HG03139 (cell line): ENCODE measurements around the gene S100A2.
"Not testable (repeated sequence)": the region's sequence is repeated elsewhere in the genome, so short reads cannot be mapped to it uniquely, and the experiment has no call there.

Experiments used
- ATAC-seq: cut with Tn5 transposase; IDR thresholded peaks from one replicate; pipeline ENCODE4 v1.9.1; 2021; ENCODE audit not compliant: unreplicated experiment

Gene S100A2

DNA sequence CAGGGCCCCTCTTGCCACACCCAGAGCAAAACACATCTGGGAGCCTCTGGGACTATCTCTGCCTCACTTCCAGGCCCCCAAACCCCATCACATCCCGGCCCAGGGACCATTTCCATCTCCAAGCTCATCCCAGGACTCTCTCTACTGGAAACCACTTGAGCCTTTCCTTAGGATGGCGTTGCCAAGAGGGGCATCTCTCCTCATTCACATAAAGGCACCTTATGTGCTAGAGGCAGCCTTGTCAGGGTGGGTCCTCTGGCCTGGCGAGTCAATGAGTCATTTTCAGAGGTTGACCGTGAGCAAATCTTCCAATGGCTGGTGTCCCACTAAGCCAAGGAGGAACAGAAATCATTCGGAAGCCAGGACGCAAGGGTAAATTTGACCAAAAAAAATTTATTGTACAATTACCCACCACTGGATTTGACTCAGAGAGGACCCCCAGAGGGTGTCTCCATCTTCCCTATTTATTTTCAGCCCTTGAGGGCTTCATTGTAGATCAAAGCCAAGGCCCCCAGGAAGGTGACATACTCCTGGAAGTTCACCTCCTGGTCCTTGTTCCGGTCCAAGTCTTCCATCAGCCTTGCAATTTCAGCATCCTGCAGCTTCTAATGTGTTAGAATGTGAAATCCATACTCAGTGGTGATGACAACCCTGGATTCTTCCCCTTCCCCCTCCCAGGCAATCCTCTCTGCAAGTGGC is 31.3 kb downstream of the S100A2 start:
- no peak for ATAC-seq

DNA sequence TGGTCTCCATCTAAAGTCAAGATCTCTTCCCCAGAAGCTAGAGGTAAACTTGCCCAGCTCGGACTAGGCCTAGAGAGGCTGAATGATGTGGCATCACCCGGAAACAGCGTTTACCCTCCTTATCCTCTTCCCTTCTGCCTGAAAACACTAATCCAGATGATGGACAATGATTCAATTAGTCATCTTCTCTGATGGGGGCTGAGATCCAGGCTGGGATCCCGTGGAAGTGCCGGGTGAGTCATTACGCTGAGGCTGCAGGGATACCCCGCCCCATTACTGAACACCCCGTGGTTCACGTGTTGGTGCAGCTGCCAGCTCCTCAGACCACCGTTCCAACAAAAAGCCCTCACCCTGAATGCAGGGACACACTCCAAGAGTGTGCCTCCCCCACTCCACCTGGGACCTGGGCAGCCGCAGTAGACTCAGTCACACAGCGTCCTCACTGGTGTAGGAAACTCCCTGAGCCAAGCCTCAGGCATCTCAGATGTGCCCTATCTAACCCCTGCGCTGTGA is 31.9 kb downstream of the S100A2 start:
- no peak for ATAC-seq

DNA sequence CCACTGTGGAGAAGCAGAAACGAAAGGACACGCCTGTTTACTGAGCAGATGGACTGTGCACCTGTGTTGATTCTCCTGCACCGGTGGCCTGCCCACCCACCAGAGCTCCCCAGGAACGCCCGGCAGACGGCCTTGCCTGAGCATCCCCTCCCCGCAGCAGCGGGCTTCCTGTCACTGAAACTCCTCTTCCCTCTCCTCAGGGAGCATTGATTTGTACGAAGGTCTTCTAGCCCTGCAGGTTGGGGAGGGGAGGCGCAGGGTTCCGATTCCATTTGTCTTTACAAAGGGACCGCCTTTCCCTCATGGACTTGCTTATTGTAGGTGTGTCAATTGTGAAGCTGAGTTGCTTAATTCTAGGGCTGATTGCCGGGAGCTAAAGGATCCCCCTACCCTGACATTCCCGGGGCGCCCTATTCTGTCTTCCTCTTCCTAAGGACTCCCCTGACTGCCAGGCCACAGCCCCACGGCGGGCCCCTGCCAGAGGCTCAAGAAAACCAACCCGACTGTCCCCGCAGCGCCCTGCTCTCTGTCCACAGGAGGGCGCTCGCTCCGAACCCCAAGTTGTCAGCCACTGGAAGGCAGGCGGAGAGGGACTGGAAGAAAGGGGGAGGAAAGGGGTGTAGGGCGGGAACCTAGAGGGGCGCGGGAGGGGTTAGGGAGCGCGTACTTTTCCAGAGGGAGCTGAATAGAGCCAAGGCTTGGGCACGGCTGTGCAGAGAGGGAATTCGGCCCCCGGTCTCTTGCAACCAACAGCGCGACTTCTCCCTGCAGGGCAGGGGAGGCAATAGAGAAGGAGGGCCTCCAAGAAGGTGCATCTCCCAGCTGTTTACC is 32.7 kb downstream of the S100A2 start:
- ATAC-seq = no peak

DNA sequence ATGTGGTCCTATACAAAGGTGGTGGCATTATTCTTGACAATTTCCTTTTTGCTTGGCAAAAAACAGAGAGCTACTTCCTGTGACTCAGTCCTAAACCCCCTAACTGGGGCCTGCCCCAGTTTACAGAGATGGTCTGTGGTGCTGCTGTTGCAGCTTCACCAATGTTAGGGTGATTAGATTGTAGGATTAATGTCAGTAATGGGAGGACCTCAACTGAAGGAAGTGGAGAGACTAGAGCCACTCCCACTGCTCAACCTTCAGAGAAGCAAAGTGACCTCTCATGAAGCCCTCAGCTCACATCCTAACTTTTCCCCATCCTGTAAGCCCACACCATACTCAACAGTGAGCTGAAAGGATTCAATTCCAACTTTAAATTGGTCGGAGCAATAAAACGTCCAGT is 33.5 kb downstream of the S100A2 start:
- no peak for ATAC-seq

DNA sequence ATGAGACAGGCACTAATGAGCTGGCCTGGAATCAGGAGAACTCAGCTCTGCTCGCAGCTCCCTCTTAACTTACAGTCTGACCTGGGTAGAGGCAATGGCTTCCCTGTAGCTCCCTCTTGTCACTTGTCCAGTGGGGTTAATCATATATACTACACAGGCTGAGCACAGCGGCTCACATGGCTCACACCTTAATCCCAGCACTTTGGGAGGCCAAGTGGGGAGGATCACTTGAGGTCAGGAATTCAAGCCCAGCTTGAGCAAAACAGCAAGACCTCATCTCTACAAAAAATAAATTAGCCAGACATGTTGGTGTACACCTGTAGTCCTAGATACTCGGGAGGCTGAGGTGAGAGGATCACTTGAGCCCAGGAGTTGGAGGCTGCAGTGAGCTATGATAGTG is 34.0 kb downstream of the S100A2 start:
- ATAC-seq = no peak

DNA sequence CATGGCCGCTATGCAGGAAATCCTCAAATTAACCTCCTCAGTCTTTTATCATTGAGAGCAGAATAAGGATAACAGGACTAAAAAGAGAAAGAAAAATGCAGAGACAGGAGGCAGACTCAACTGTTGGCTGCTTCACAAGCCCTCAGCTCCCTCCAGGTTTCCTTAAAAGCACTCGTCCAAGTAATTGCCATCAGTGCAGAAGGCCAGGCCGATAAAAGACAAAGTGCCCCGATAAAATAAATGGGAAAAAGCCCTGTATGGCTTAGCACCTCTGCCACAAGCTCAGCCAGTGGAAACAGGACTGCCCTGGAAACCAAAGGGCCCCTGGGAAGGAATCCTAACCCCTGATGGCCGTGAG is 38.0 kb downstream of the S100A2 start:
- no peak for ATAC-seq

DNA sequence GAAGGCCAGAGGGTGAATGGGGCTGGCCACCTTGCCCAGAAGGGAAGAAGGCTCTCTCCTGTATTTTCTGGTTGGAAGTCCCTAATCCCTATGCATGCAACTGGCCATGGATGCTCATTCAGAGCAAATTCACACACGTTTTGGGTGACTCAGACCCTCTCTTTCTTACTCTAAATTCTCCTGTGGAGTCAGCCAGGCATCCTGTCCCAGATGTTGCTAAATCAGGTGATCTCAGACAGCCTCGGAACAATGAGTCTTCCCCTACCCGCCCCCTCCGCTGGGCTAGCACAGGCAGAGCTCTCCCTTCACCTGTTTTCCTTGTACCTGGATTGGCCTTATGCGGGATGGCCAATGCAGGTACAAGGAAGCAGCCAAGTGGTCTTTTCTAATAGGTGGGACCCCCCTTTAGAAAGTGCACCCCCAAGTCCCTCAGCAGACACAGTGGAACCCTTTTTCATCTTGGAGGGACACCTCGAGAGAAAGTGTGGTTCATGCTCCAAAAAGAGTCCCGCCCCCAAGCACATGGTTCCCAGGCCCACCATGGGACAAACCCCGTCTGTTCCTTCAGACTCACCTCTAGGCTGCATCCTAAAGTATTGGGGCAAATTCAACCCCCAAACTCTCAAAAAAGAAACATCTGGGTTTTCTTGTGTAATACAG is 38.5 kb downstream of the S100A2 start:
- ATAC-seq = no peak

DNA sequence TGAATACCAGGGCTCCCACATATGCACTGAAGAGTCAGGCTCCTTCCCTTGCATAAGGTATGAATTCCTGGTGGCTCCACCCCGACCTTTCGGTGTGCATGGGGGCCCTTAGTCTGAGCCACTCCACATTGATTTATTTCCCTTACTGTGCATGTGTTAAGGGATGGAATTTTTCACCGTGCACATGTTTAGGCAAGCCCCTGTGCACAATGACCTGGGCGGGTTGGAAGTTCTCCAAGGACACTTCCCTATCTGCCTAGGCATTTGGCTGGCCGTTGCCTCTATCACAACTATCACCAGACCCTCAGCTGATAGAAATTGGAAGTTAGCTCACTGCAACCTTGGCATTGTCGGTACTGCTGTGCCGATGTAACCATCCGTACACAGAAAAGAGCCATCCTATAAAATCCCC is 39.5 kb downstream of the S100A2 start:
- ATAC-seq = no peak

DNA sequence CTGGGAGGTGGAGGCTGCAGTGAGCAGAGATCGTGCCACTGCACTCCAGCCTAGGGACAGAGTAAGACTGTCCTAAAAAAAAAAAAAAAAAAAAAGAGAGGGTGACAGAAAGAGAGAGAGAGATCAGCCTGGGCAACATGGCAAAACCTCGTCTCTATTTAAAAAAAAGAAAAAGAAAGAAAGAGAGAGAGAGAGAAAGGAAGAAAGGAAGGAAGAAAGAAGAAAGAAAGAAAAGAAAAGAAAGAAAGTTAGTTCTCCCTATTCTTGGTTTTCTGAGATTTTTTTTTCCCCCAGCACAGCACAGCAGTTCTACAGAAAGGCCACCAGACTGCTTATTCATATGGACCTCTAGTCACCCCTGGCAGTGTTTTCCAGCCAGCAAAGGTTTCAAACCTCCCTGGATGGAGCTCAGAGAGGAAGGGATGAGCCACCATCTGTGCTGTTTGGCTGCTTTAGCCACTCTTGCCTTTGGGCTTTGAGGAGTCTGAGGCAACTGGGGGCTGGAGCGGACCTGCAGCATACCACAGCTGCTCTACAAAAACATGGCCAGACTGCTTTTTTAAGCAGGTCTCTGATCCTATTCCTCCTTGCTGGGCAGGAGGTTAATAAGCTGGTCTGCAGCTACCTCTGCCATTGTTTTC is 40.4 kb downstream of the S100A2 start:
- no peak for ATAC-seq

DNA sequence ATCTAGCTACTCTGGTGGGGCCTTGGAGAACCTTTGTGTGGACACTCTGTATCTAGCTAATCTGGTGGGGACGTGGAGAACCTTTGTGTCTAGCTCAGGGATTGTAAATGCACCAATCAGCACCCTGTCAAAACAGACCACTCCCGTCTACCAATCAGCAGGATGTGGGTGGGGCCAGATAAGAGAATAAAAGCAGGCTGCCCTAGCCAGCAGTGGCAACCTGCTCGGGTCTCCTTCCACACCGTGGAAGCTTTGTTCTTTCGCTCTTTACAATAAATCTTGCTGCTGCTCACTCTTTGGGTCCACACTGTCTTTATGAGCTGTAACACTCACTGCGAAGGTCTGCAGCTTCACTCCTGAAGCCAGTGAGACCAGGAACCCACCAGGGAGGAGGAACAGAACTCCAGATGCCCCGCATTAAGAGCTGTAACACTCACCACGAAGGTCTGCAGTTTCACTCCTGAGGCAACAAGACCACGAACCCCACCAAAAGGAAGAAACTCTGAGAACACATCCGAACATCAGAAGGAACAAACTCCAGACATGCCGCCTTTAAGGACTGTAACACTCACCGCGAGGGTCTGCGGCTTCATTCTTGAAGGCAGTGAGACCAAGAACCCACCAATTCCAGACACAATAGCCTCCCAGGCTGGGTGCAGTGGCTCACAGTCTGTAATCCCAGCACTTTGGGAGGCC is 43.1 kb downstream of the S100A2 start:
- ATAC-seq = not testable (repeated sequence)

DNA sequence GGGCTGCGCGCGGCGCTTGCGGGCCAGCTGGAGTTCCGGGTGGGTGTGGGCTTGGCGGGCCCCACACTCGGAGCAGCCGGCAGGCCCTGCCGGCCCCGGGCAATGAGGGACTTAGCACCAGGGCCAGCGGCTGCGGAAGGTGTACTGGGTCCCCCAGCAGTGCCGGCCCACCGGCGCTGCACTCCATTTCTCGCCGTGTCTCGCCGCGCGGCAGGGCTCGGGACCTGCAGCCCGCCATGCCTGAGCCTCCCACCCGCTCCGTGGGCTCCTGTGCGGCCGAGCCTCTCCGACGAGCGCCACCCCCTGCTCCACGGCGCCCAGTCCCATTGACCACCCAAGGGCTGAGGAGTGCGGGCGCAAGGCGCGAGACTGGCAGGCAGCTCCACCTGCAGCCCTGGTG is 43.8 kb downstream of the S100A2 start:
- ATAC-seq = not testable (repeated sequence)

DNA sequence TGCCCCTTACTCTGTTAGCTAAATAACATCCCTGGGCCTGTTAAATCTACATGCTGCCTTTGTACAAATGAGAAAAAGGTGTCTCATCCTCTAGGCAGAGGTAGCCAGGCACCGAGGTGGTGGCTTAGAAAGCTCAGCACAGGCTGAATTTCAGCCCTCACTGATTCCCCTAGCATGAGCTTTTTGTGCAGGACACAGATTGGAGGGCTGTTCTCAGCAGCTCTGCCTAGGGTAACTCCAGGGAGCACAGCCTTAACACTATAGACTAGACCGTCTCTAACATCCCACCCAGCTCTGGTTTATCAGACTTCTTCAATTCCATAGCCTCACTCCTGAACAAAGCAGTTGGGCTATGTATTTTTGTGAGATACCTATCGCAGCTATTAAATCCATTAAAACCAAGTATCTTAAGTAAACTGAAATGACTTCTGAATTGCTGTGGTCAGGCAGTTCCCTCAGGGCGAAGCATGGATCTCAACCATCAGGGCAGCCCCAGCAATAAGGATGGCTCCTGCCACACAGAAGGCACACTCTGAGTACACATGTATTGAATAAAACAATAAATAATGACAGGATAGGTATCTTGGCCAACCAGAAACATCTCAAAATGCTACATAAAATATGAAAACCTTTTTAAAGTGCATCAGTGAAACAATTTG is 44.7 kb downstream of the S100A2 start:
- no peak for ATAC-seq

DNA sequence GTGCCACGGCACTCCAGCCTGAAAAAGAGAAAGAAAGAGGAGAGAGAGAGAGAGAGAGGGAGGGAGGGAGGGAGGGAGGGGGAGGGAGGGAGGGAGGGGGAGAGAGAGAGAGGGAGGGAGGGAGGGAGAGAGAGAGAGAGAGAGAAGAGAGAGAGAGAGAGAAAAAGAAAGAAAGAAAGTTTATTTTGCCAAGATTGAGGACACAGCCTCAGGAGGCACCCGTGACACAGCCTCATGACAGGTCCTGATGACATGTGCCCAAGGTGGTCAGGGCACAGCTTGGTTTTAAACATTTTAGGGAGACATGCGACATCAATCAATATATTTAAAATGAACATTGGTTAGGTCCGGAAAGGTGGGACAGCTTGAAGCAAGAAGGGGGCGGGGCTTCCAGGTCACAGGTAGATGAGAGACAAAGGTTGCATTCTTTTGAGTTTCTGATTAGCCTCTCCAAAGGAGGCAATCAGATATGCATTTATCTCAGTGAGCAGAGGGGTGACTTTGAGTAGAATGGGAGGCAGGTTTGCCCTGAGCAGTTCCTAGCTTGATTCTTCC is 45.4 kb downstream of the S100A2 start:
- ATAC-seq = not testable (repeated sequence)

DNA sequence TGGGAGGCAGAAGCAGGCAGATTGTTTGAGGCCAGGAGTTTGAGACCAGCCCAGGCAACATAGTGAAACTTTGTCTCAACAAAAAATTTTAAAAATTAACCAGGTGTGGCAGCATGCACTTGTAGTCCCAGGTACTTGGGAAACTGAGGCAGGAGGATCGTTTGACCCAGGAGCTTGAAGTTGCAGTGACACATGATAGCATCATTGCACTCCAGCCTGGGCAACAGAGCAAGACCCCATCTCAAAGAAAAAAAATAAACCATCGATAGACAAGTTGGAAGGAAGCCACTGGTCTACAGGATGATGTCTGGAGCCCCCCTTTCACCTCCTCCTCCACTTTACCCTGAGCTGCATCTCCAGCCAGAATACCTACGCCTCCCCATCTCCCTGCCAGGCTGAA is 46.4 kb downstream of the S100A2 start:
- no peak for ATAC-seq

DNA sequence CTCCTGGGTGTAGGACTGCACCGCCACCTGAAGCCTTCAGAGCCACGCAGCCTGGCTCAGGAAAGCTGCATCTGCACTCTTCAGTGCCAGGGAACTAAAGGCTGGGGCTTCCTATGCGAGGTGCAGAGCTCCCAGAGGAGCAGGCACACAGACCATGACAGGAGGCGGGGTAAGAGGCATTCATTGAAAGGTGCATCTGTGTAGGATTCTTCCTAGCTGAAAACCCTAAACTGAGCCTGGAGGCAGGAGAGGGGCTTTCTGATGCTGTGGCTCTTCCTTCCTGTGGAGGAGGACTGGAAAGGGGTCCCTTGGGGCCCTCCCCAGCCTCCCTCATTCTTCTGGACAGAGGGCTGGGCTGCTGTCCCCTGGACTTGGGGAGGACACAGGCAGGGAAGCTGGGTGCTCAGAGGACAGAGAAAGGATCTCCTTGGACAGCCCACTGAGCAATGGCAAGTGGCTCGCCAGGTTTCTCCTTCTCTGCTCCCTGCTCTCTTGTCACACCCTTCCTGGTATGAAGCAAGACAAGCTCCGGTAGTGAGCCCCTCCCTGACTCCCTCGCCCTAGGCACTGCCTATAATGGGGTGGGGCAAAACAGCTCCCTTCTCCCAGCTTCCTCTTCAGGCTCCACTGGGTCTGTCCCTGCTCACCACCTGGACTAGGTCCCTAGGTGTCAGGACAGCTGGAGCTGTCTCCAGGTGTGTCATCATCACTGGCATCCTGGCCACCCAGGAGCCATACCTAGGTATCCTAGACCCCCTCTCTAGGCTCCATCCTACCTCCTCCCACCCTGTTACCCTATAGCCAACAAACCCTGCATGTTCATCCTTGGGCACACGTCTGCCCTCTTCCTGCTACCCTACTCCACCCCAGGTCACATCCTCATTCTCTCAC is 49.9 kb downstream of the S100A2 start:
- ATAC-seq = no peak

DNA sequence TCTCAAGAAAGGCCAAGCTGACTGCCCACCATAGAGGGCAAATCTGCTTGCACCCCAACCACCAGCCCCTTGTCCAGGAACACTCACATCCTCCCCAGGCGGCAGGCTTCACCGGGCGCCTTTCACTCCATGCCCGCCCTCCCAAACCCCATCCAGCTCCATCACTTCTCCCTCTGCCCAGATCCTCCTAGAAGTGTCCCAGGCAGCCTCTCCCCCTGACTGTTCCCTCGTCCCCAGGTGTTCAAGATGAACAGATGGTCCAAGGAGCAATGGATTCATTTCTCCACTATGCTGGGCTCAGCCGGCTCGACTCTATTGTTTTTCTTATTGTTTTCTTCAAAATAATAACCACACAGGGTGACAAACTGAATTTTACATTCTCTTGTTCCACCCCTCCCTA is 52.0 kb downstream of the S100A2 start:
- ATAC-seq = no peak

DNA sequence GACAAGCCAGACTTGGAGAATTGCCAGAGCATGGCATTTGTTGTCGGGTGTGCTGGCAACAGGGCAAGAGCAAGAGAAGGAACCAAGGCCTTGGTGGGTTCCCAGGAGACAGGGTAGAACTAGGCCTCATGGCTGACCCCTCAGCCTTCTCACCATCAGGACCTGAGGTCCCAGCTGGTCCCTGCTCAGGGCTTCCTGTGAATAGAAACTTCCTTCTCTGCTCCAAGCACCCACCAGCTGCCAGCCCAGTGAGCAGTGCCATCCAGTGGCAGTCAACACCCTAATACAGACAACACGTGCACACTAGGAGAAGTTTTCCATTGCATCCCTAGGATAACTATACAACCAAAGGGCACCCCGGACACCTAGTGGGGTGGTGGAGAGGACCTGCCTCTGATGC is 52.6 kb downstream of the S100A2 start:
- no peak for ATAC-seq
